Esophagus muscularis mucosa (tissue), 4 donors: ENCODE measurements around the gene NPIPB6. TPM values are rescaled to one million over a fixed set of nuclear protein-coding genes. Genes with fewer than 3 reads are reported as not detected.

Experiments used
- DNase-seq: peaks from one replicate; pipeline ENCODE4 v3.0.0-alpha.2; 2017; ENCODE audit errors: extremely low spot score
- H3K27ac ChIP-seq, 4 donors: fragments of 200-600 bp; sonication (generic); replicated peaks in 1 of 4; 1 replicate in 3 of 4; 2 replicates in 1 of 4; pipeline ENCODE4 v1.5.1; 2016 to 2019; ENCODE audit warnings: mild to moderate bottlenecking in 1 of 4
- H3K27me3 ChIP-seq, 4 donors: fragments of 200-600 bp; sonication (generic); one replicate each; pipeline versions ENCODE4 v1.5.1 to v1.6.0; 2016 to 2019
- H3K36me3 ChIP-seq, 4 donors: fragments of 200-600 bp; sonication (generic); one replicate each; pipeline ENCODE4 v1.5.1; 2016 to 2019
- H3K4me1 ChIP-seq, 4 donors: fragments of 200-600 bp; sonication (generic); one replicate each; pipeline ENCODE4 v1.5.1; 2016 to 2019
- H3K4me3 ChIP-seq, 4 donors: fragments of 200-600 bp; sonication (generic); 1 replicate in 2 of 4; 2 replicates in 2 of 4; pipeline ENCODE4 v1.5.1; 2016 to 2019; ENCODE audit warnings: mild to moderate bottlenecking in 4 of 4, moderate library complexity in 1 of 4
- H3K9me3 ChIP-seq, 4 donors: fragments of 200-600 bp; sonication (generic); 1 replicate in 3 of 4; 2 replicates in 1 of 4; pipeline ENCODE4 v1.5.1; 2016 to 2019
- CTCF ChIP-seq, 3 experiments: fragments of 200-600 bp in 2 of 3; fragments of 450-650 bp in 1 of 3; sonication (generic) in 2 of 3; IDR thresholded peaks; one replicate each; pipeline ENCODE4 v1.5.1; 2017 to 2019; ENCODE audit warnings: antibody characterized with exemption in 3 of 3, mild to moderate bottlenecking in 2 of 3, moderate library complexity in 1 of 3
- EP300 ChIP-seq: sonication (generic); formaldehyde crosslinking; IDR thresholded peaks from one replicate; pipeline ENCODE4 v1.6.1; 2017; ENCODE audit warnings: antibody characterized with exemption
- POLR2A ChIP-seq: fragments of 450-650 bp; IDR thresholded peaks from one replicate; pipeline ENCODE4 v1.6.1; 2017; ENCODE audit warnings: antibody characterized with exemption, moderate library complexity, mild to moderate bottlenecking, low read depth
- POLR2AphosphoS5 ChIP-seq, 2 donors: sonication (generic); formaldehyde crosslinking; IDR thresholded peaks; one replicate each; pipeline ENCODE4 v1.6.1; 2017; ENCODE audit warnings: antibody characterized with exemption in 2 of 2
- WGBS: methylation state at CpG from one replicate; pipeline ENCODE4 v1.1.5; 2018; 5-methylcytosine and 5-hydroxymethylcytosine counted together
- intact Hi-C: fragments of 100-400 bp; cut with DNase I; formaldehyde crosslinking; loops from one replicate; pipeline ENCODE4 v1.15.1; 2023
- total RNA-seq, 4 donors: library from RNA; depleted of rRNA; stranded (reverse); fragments of >200 nt; gene quantifications; one replicate each; pipeline versions ENCODE4 v1.1.0 to v1.2.1, GENCODE V29; 2016

Gene NPIPB6
- total RNA-seq, 4 donors from 2014 or later = 0.58 to 3.3 (median 2.7) TPM; not detected in 1

GRCh38 chr16:28300327-28300726 is 63.0 kb downstream of the NPIPB6 start:
- peaks cover 0 to 3% (median 0%) of the 10 kb centered on the region in 4 donors for H3K4me1 ChIP-seq
- H3K27me3 ChIP-seq = peaks cover 0 to 9% (median 0%) of the 10 kb centered on the region in 4 donors
- no peak overlapping the region for H3K27ac ChIP-seq
- TF ChIP-seq POLR2A (no peak), EP300 (no peak), CTCF (IDR thresholded peaks at IDR 0.05) (no peak)
- intact Hi-C loops = no loop called here
- WGBS = 94% methylated on average over 5 of the region's 5 CpGs
- DNase-seq = no peak
- H3K36me3 ChIP-seq = no peaks in the 10 kb centered on the region
- no peaks in the 10 kb centered on the region for H3K9me3 ChIP-seq
- H3K4me3 ChIP-seq = no peak overlapping the region

DNA sequence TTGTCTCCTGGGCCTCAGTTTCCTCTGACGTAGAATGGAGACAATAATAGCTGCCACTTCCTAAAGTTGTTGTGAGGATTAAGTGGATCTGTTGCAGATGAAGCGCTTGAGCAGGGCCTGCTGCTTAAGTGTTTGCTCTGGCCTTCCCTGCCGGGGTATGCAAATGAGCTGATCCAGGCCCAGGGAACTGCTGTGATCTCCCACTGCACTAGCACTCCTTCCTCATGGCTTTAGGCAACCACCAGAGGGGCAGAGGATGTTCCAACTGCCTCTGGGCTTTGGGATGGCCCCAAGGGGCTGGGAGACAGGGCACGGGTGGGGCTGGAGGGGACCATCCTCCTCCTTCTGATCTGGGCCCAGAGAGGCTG is 64.8 kb downstream of the NPIPB6 start:
- Histone ChIP-seq H3K27me3 (peaks cover 0 to 14% (median 1%) of the 10 kb centered on the region in 4 donors), H3K36me3 (no peaks in the 10 kb centered on the region), H3K27ac (no peak overlapping the region), H3K4me3 (no peak overlapping the region), H3K4me1 (peaks cover under 1 to 3% (median 3%) of the 10 kb centered on the region in 4 donors), H3K9me3 (no peaks in the 10 kb centered on the region)
- TF ChIP-seq POLR2AphosphoS5 (IDR thresholded peaks at IDR 0.05) (no peak), EP300 (no peak), CTCF (IDR thresholded peaks at IDR 0.05) (no peak), POLR2A (no peak)
- intact Hi-C loops = no loop called here
- DNase-seq = no peak
- WGBS = 86% methylated on average over 3 of the region's 4 CpGs

GRCh38 chr16:28297784-28298510 is 65.4 kb downstream of the NPIPB6 start:
- Histone ChIP-seq H3K9me3 (no peaks in the 10 kb centered on the region), H3K4me1 (peaks cover 5 to 9% (median 7%) of the 10 kb centered on the region in 4 donors), H3K27me3 (peaks cover 0 to 20% (median 4%) of the 10 kb centered on the region in 4 donors), H3K36me3 (no peaks in the 10 kb centered on the region), H3K4me3 (no peak overlapping the region), H3K27ac (no peak overlapping the region)
- WGBS = 48% methylated on average over 5 of the region's 11 CpGs
- no peak for TF ChIP-seq EP300
- intact Hi-C loops = no loop called here
- no peak for DNase-seq

- no peak for DNase-seq
- 34% methylated on average over 2 of the region's 2 CpGs for WGBS
- H3K27ac ChIP-seq = no peak overlapping the region
- intact Hi-C loops = no loop called here
- TF ChIP-seq EP300 = no peak
- TF ChIP-seq CTCF (IDR thresholded peaks at IDR 0.05) = no peak
- TF ChIP-seq POLR2A = no peak
- no peak for TF ChIP-seq POLR2AphosphoS5 (IDR thresholded peaks at IDR 0.05)
- no peaks in the 10 kb centered on the region for H3K36me3 ChIP-seq
- no peaks in the 10 kb centered on the region for H3K9me3 ChIP-seq
- peaks cover 0 to 24% (median 5%) of the 10 kb centered on the region in 4 donors for H3K27me3 ChIP-seq
- H3K4me1 ChIP-seq = peaks cover 9 to 14% (median 12%) of the 10 kb centered on the region in 4 donors
- no peak overlapping the region for H3K4me3 ChIP-seq
These were observed 66.0 kb downstream of the NPIPB6 start for GRCh38 chr16:28297308-28297707.

GRCh38 chr16:28295276-28295675 is 68.0 kb downstream of the NPIPB6 start:
- H3K27ac ChIP-seq = no peak overlapping the region
- H3K4me3 ChIP-seq = no peak overlapping the region
- no peaks in the 10 kb centered on the region for H3K9me3 ChIP-seq
- H3K4me1 ChIP-seq = peaks cover 9 to 20% (median 17%) of the 10 kb centered on the region in 4 donors
- no peaks in the 10 kb centered on the region for H3K36me3 ChIP-seq
- TF ChIP-seq POLR2A (no peak), EP300 (no peak), POLR2AphosphoS5 (IDR thresholded peaks at IDR 0.05) (no peak), CTCF (IDR thresholded peaks at IDR 0.05) (no peak)
- DNase-seq = no peak
- 85% methylated on average over 11 of the region's 11 CpGs for WGBS
- peaks cover 0 to 15% (median 5%) of the 10 kb centered on the region in 4 donors for H3K27me3 ChIP-seq
- intact Hi-C loops = no loop called here
